Neural cell (in vitro differentiated cells): Measurements from ENCODE around the gene SUSD6. TPM values are rescaled to one million over a fixed set of nuclear protein-coding genes. Genes with fewer than 3 reads are reported as not detected.

ENCODE experiments used
- H2AFZ ChIP-seq: fragments of 200-600, 300-800 bp; sonication (generic), shearing (Covaris generic); 2 replicates; pipeline ENCODE4 v1.6.0; 2014; ENCODE audit warnings: low read depth, mild to moderate bottlenecking, antibody characterized with exemption, low read length, moderate library complexity
- H3F3A ChIP-seq: fragments of 200-600 bp; shearing (Covaris generic); 2 replicates; pipeline ENCODE4 v1.6.1; 2016; ENCODE audit warnings: mild to moderate bottlenecking, moderate library complexity, mixed read lengths, antibody characterized with exemption, low read length; ENCODE audit not compliant: insufficient read depth, poor library complexity, severe bottlenecking
- H3K27ac ChIP-seq: fragments of 200-600, 300-800 bp; sonication (generic), shearing (Covaris generic); 2 replicates; pipeline ENCODE4 v1.5.1; 2014; ENCODE audit warnings: mild to moderate bottlenecking, low read length, moderate library complexity
- H3K27me3 ChIP-seq: fragments of 300-800, 200-600 bp; sonication (generic), shearing (Covaris generic); 2 replicates; pipeline ENCODE4 v1.6.0; 2014; ENCODE audit warnings: mild to moderate bottlenecking, low read depth, low read length, moderate library complexity; ENCODE audit not compliant: insufficient read depth
- H3K36me3 ChIP-seq: fragments of 300-800, 200-600 bp; sonication (generic), shearing (Covaris generic); 2 replicates; pipeline ENCODE4 v1.5.1; 2014; ENCODE audit warnings: mild to moderate bottlenecking, antibody characterized with exemption, low read length, moderate library complexity; ENCODE audit not compliant: insufficient read depth
- H3K4me2 ChIP-seq: fragments of 300-800, 200-600 bp; sonication (generic), shearing (Covaris generic); 2 replicates; pipeline ENCODE4 v1.6.0; 2014; ENCODE audit warnings: mild to moderate bottlenecking, low read length
- H3K4me3 ChIP-seq: fragments of 300-800, 200-600 bp; sonication (generic), shearing (Covaris generic); 2 replicates; pipeline ENCODE4 v1.5.1; 2014; ENCODE audit warnings: mild to moderate bottlenecking, low read length, moderate library complexity
- H3K79me2 ChIP-seq: fragments of 200-600 bp; shearing (Covaris generic); replicated peaks from 2 replicates; pipeline ENCODE4 v1.6.0; 2014; ENCODE audit warnings: mild to moderate bottlenecking, low read length, moderate library complexity; ENCODE audit not compliant: insufficient read depth
- H3K9ac ChIP-seq: fragments of 300-800, 200-600 bp; sonication (generic), shearing (Covaris generic); 2 replicates; pipeline ENCODE4 v1.6.1; 2016; ENCODE audit warnings: mild to moderate bottlenecking, low read length, mixed read lengths
- H3K9me2 ChIP-seq: fragments of 200-600 bp; shearing (Covaris generic); 2 replicates; pipeline ENCODE4 v1.6.1; 2016; ENCODE audit warnings: mild to moderate bottlenecking, low read length, mixed read lengths; ENCODE audit not compliant: insufficient read depth
- H3K9me3 ChIP-seq: fragments of 200-600, 300-800 bp; sonication (generic), shearing (Covaris generic); 2 replicates; pipeline ENCODE4 v1.6.1; 2016; ENCODE audit warnings: mild to moderate bottlenecking, mixed run types, low read length, moderate library complexity, mixed read lengths
- H4K20me1 ChIP-seq: fragments of 200-600 bp; shearing (Covaris generic); 2 replicates; pipeline ENCODE4 v1.6.1; 2016; ENCODE audit warnings: mild to moderate bottlenecking, mixed run types; ENCODE audit not compliant: insufficient read depth
- EP300 ChIP-seq: fragments of 450-650 bp; conservative IDR thresholded peaks from 2 replicates; pipeline ENCODE4 v1.6.1; 2014; ENCODE audit warnings: antibody characterized with exemption, mild to moderate bottlenecking, moderate library complexity; ENCODE audit not compliant: poor library complexity, severe bottlenecking
- EZH2 ChIP-seq: fragments of 200-600, 300-800 bp; shearing (Covaris generic), sonication (generic); IDR thresholded peaks from 2 replicates; pipeline ENCODE4 v1.6.1; 2014; ENCODE audit warnings: antibody characterized with exemption, low read length, borderline replicate concordance, mild to moderate bottlenecking; ENCODE audit not compliant: insufficient read depth, poor library complexity, severe bottlenecking
- MXI1 ChIP-seq: fragments of 450-650 bp; conservative IDR thresholded peaks from 2 replicates; pipeline ENCODE4 v1.6.1; 2014; ENCODE audit warnings: antibody characterized with exemption, mild to moderate bottlenecking; ENCODE audit not compliant: poor library complexity, severe bottlenecking
- POLR2AphosphoS5 ChIP-seq: IDR thresholded peaks from 2 replicates; pipeline ENCODE4 v1.6.1; 2012
- RAD21 ChIP-seq: fragments of 450-650 bp; conservative IDR thresholded peaks from 2 replicates; pipeline ENCODE4 v1.6.1; 2014; ENCODE audit warnings: antibody characterized with exemption, mild to moderate bottlenecking, moderate library complexity
- SMC3 ChIP-seq: fragments of 450-650 bp; conservative IDR thresholded peaks from 2 replicates; pipeline ENCODE4 v1.6.1; 2014; ENCODE audit warnings: antibody characterized with exemption, mild to moderate bottlenecking, moderate library complexity; ENCODE audit not compliant: poor library complexity
- TAF1 ChIP-seq: IDR thresholded peaks from 2 replicates; pipeline ENCODE4 v1.6.1; 2012; ENCODE audit warnings: low read depth
- polyA plus RNA-seq: library from polyadenylated mRNA; depleted of rRNA; stranded (reverse); fragments of >200 nt; gene quantifications from 2 replicates; pipeline ENCODE4 v1.2.3, GENCODE V29; 2014
- TF ChIP-seq, protein P1 (sequence below): fragments of 450-650 bp; IDR thresholded peaks from 2 replicates; pipeline ENCODE4 v1.5.1; 2014; ENCODE audit warnings: antibody characterized with exemption, mild to moderate bottlenecking, moderate library complexity; ENCODE audit not compliant: poor library complexity, severe bottlenecking
- TF ChIP-seq, protein P2 (sequence below): IDR thresholded peaks from 2 replicates; pipeline ENCODE4 v1.6.1; 2012; ENCODE audit warnings: borderline replicate concordance

The SUSD6 gene
- polyA plus RNA-seq, 1 donor from 2014 or later = 5.1 TPM

DNA sequence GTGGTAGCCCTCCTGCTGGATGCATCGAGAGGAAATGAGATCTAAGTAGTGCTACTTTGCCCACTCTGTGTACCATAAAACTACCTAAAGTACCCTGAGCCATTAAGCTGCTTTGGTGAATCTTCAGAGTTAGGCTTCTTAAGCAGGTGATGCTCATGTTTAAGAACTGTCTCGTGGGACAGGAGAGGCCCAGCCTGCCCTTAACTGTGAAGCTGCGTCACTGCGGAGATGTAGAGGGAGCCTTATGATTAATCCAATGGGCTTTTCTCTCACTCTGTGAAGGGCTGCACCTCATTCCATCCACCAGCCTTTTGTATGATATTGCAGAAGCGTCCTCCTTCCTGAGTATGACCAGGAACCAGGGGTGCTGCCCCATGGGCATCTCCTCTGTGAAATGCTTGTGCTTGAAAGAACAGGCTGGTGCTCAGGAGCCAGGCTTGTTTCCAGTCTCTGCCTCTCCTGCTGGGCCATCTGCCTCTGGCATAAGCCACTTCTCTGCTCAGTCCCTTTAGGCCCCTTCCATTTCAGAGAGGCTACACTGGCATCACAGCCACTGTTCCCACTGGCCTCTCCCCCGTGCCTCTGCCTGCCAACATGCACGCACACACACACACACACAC lies 30.0 kb upstream of the SUSD6 start:
- H2AFZ ChIP-seq = no peak overlapping the region
- H3K36me3 ChIP-seq = no peaks in the 10 kb centered on the region
- H3K9me2 ChIP-seq = no peaks in the 10 kb centered on the region
- no peaks in the 10 kb centered on the region for H4K20me1 ChIP-seq
- no peaks in the 10 kb centered on the region for H3K79me2 ChIP-seq
- no peak overlapping the region for H3K4me2 ChIP-seq
- TF ChIP-seq RAD21 (no peak), EP300 (no peak), TAF1 (no peak), MXI1 (no peak), EZH2 (no peak), SMC3 (no peak)
- TF ChIP-seq, protein P1, sequence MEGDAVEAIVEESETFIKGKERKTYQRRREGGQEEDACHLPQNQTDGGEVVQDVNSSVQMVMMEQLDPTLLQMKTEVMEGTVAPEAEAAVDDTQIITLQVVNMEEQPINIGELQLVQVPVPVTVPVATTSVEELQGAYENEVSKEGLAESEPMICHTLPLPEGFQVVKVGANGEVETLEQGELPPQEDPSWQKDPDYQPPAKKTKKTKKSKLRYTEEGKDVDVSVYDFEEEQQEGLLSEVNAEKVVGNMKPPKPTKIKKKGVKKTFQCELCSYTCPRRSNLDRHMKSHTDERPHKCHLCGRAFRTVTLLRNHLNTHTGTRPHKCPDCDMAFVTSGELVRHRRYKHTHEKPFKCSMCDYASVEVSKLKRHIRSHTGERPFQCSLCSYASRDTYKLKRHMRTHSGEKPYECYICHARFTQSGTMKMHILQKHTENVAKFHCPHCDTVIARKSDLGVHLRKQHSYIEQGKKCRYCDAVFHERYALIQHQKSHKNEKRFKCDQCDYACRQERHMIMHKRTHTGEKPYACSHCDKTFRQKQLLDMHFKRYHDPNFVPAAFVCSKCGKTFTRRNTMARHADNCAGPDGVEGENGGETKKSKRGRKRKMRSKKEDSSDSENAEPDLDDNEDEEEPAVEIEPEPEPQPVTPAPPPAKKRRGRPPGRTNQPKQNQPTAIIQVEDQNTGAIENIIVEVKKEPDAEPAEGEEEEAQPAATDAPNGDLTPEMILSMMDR = no peak
- TF ChIP-seq, protein P2, sequence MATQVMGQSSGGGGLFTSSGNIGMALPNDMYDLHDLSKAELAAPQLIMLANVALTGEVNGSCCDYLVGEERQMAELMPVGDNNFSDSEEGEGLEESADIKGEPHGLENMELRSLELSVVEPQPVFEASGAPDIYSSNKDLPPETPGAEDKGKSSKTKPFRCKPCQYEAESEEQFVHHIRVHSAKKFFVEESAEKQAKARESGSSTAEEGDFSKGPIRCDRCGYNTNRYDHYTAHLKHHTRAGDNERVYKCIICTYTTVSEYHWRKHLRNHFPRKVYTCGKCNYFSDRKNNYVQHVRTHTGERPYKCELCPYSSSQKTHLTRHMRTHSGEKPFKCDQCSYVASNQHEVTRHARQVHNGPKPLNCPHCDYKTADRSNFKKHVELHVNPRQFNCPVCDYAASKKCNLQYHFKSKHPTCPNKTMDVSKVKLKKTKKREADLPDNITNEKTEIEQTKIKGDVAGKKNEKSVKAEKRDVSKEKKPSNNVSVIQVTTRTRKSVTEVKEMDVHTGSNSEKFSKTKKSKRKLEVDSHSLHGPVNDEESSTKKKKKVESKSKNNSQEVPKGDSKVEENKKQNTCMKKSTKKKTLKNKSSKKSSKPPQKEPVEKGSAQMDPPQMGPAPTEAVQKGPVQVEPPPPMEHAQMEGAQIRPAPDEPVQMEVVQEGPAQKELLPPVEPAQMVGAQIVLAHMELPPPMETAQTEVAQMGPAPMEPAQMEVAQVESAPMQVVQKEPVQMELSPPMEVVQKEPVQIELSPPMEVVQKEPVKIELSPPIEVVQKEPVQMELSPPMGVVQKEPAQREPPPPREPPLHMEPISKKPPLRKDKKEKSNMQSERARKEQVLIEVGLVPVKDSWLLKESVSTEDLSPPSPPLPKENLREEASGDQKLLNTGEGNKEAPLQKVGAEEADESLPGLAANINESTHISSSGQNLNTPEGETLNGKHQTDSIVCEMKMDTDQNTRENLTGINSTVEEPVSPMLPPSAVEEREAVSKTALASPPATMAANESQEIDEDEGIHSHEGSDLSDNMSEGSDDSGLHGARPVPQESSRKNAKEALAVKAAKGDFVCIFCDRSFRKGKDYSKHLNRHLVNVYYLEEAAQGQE = no peak
- no peak overlapping the region for H3K9ac ChIP-seq
- no peaks in the 10 kb centered on the region for H3F3A ChIP-seq
- no peak overlapping the region for H3K27ac ChIP-seq
- no peaks in the 10 kb centered on the region for H3K9me3 ChIP-seq
- no peak overlapping the region for H3K4me3 ChIP-seq
- no peaks in the 10 kb centered on the region for H3K27me3 ChIP-seq

DNA sequence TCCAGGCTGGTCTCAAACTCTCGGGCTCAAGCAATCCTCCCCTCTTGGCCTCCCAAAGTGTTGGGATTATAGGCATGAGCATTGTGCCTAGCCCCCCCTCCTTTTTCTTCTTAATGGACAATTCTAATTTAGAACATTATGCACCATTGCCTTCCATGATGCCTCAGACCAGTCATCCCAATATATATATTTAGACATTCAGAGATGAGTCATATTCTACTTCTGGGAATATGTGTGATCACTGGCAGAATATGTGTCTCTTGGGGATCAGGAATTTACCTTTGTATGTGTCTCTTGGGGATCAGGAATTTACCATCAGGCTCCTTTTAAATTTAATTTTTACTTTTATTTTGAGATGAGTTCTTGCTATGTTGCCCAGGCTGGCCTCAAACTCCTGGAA lies 29.2 kb upstream of the SUSD6 start:
- no peak overlapping the region for H3K27ac ChIP-seq
- H3K9me3 ChIP-seq = no peaks in the 10 kb centered on the region
- H3F3A ChIP-seq = no peaks in the 10 kb centered on the region
- TF ChIP-seq MXI1 = no peak
- no peak for TF ChIP-seq EP300
- TF ChIP-seq, protein P1 = no peak
- TF ChIP-seq TAF1 = no peak
- TF ChIP-seq EZH2 = no peak
- no peak for TF ChIP-seq RAD21
- TF ChIP-seq POLR2AphosphoS5 = no peak
- H3K79me2 ChIP-seq = no peaks in the 10 kb centered on the region
- H3K4me2 ChIP-seq = no peak overlapping the region
- no peak overlapping the region for H2AFZ ChIP-seq
- H3K9ac ChIP-seq = no peak overlapping the region
- no peak overlapping the region for H3K4me3 ChIP-seq
- H3K36me3 ChIP-seq = no peaks in the 10 kb centered on the region
- H4K20me1 ChIP-seq = no peaks in the 10 kb centered on the region
- no peaks in the 10 kb centered on the region for H3K9me2 ChIP-seq
- H3K27me3 ChIP-seq = no peaks in the 10 kb centered on the region
